Neutrophil (primary cell): ENCODE measurements around the gene MLLT10.

ENCODE experiments used
- H3K27ac ChIP-seq: fragments of 200-600 bp; sonication (generic); 2 replicates; pipeline ENCODE4 v1.5.1; 2016; ENCODE audit warnings: mild to moderate bottlenecking, moderate library complexity
- H3K27me3 ChIP-seq: fragments of 200-600 bp; sonication (generic); 2 replicates; pipeline ENCODE4 v1.6.0; 2016; ENCODE audit warnings: mild to moderate bottlenecking
- H3K36me3 ChIP-seq: fragments of 200-600 bp; sonication (generic); 2 replicates; pipeline ENCODE4 v1.5.1; 2017
- H3K4me1 ChIP-seq, 2 experiments: fragments of 200-600 bp in 1 of 2; sonication (generic) in 1 of 2; 1 replicate in 1 of 2; 2 replicates in 1 of 2; pipeline versions ENCODE4 v1.5.1 to v1.6.1; 2013 to 2016; ENCODE audit warnings: low read depth in 1 of 2, low read length in 1 of 2, mild to moderate bottlenecking in 1 of 2, moderate library complexity in 1 of 2; ENCODE audit not compliant: control insufficient read depth in 1 of 2, insufficient read depth in 1 of 2
- H3K4me3 ChIP-seq, 2 experiments: fragments of 200-600 bp in 1 of 2; sonication (generic) in 1 of 2; 1 replicate in 1 of 2; 2 replicates in 1 of 2; pipeline ENCODE4 v1.5.1; 2013 to 2016; ENCODE audit warnings: low read depth in 1 of 2, low read length in 1 of 2, mild to moderate bottlenecking in 1 of 2, moderate library complexity in 1 of 2
- H3K9me3 ChIP-seq: fragments of 200-600 bp; sonication (generic); 2 replicates; pipeline ENCODE4 v1.5.1; 2016
- TF ChIP-seq, protein P1 (sequence below): fragments of 200-600 bp; sonication (generic); IDR thresholded peaks from 2 replicates; pipeline ENCODE4 v1.5.1; 2016; ENCODE audit warnings: antibody characterized with exemption

The MLLT10 gene

DNA sequence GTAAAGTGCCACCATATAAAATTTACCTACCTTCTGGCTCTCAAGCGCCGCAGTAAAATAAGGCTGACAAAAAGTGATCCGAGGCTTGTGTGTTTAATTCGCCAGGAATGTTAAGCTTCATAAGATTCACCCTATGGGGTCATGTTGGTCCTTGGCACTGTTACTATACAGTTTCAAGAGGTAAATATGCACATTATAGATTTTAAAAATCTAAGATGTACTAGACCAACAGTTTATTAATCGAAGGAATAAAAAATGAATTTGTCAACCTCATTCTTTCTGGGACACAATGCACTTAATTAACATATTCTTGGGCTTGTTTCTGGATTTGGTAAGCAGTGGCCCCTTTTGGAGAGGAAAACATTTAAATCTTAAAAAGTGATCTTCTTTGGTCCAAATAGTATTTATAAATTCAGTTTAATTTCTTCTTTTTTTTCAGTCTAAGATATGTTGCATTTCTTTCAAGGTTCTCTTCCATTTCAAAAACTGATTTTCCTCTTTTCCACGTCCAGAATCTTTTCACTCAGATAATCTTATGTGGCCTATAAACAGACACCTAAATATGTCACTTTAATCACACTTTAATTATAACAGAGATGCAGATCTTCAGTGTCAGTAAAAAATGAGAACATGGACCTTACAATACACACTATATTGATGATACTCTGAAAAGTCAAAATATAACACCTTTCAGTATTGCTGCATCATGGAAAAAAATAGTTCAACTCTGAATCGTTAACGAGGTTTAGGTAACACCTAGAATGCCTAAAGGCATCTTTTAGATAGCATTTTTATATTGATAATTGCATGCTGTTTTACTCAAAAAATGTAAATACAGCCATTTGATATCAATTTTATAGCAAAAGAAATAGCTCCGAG lies 4.8 kb upstream of the MLLT10 start:
- no peaks in the 10 kb centered on the region for H3K9me3 ChIP-seq
- no peak overlapping the region for H3K4me3 ChIP-seq
- peaks cover 36 to 38% of the 10 kb centered on the region in 2 experiments for H3K4me1 ChIP-seq
- no peaks in the 10 kb centered on the region for H3K36me3 ChIP-seq
- H3K27ac ChIP-seq = no peak overlapping the region
- TF ChIP-seq, protein P1, sequence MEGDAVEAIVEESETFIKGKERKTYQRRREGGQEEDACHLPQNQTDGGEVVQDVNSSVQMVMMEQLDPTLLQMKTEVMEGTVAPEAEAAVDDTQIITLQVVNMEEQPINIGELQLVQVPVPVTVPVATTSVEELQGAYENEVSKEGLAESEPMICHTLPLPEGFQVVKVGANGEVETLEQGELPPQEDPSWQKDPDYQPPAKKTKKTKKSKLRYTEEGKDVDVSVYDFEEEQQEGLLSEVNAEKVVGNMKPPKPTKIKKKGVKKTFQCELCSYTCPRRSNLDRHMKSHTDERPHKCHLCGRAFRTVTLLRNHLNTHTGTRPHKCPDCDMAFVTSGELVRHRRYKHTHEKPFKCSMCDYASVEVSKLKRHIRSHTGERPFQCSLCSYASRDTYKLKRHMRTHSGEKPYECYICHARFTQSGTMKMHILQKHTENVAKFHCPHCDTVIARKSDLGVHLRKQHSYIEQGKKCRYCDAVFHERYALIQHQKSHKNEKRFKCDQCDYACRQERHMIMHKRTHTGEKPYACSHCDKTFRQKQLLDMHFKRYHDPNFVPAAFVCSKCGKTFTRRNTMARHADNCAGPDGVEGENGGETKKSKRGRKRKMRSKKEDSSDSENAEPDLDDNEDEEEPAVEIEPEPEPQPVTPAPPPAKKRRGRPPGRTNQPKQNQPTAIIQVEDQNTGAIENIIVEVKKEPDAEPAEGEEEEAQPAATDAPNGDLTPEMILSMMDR = no peak
- H3K27me3 ChIP-seq = peaks cover 3% of the 10 kb centered on the region

DNA sequence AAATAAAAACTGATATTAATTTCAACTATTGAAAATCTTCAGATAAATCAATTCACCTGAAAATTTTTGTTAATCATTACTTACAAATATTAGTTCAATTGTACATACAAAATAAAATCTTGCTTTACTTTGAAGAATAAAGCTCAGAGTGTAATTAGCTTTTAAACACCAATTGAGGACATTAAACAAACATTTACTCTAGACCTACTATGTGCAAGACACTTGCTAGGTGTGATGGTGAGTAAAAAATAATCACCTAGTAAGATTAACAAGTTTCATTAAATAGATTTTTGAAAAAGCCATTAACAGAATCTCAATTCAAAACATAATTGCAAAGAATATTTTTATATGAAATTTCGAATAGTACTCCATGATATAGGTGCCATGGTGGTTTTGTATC lies 3.9 kb upstream of the MLLT10 start:
- TF ChIP-seq, protein P1 = no peak
- Histone ChIP-seq H3K4me3 (no peak overlapping the region), H3K9me3 (no peaks in the 10 kb centered on the region), H3K27me3 (peaks cover 3% of the 10 kb centered on the region), H3K27ac (no peak overlapping the region), H3K4me1 (peaks cover 29 to 30% of the 10 kb centered on the region in 2 experiments), H3K36me3 (no peaks in the 10 kb centered on the region)

DNA sequence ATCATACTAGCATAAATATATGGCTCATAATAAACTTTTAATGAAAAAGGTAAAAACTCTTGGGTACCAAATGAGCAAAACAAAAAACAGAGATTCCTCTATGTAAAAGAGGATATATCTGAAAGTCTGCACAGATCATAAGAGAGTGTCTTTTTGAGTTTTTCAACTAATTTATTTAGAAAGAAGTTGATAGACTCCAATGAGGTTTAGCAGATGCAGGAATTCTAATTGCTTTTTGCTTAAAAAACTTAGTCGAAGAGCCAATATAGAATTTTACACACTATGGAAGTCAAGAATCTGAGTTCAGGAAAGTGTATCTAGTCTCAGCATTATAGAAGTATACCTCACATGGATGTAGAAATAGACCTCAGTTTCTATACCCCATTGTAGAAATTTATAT lies 3.4 kb upstream of the MLLT10 start:
- Histone ChIP-seq H3K27me3 (peaks cover 3% of the 10 kb centered on the region), H3K27ac (no peak overlapping the region), H3K4me1 (peaks cover 29 to 30% of the 10 kb centered on the region in 2 experiments), H3K4me3 (no peak overlapping the region), H3K9me3 (no peaks in the 10 kb centered on the region), H3K36me3 (no peaks in the 10 kb centered on the region)
- TF ChIP-seq, protein P1 = no peak

DNA sequence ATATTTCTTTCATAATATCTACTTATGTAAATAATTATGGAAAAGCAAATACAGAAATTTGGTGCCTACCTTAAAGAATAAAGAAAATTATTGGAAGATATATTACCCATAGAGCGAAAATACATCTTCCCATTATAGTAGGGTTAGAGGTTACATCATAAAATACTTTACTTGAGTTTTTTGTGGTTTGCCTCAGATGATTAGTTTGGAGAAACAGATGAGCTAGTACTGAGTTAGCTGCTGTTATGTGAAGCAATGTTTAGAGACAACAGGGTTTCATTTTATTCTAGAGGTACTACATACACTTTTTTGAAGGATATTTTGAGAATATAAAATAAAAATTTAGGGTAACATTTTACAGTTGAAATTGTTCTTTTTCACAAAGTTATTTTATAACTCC lies 2.9 kb upstream of the MLLT10 start:
- peaks cover 3% of the 10 kb centered on the region for H3K27me3 ChIP-seq
- no peaks in the 10 kb centered on the region for H3K36me3 ChIP-seq
- no peak overlapping the region for H3K27ac ChIP-seq
- H3K4me3 ChIP-seq = no peak overlapping the region
- TF ChIP-seq, protein P1 = no peak
- H3K9me3 ChIP-seq = no peaks in the 10 kb centered on the region
- peaks cover 27 to 29% of the 10 kb centered on the region in 2 experiments for H3K4me1 ChIP-seq

DNA sequence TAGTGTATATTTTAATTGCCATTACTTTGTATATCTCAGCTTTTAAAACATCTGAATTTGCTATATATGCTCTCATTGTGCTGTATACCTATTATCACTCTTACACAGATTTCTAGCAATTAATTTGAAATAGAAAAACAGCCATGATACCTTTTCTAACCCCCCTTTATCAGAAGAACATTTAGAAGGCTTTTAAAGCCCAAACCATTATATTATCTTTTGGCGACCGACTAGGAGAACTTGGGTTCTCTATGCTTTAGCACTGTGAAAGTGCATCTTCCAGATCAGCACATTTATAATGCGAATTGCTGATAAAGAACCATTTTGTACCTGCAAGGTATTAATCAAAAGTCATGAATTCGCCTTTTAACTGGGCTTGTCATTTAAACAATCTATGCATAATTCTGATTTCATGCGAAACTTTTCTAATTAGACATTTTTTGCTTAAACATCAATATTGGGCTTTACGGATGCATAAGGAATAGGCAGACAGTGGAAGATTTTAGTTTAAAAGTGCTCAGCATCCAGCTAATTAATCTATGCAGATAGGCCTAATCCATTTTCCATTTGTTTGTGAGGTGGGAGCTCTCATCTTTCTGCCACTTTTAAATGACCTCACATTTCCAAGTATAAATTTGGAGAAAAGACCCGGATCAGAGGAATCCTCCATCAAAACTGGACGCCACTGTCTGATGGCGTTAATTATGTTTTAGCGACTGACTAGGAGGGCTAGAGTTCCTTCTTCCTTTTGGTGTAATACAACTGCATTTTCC lies 1.2 kb upstream of the MLLT10 start:
- H3K4me3 ChIP-seq = peak overlapping the region; percentile 86 to 94
- TF ChIP-seq, protein P1 = no peak
- no peaks in the 10 kb centered on the region for H3K27me3 ChIP-seq
- H3K27ac ChIP-seq = peak overlapping the region; percentile 94
- peaks cover 5% of the 10 kb centered on the region for H3K36me3 ChIP-seq
- no peaks in the 10 kb centered on the region for H3K9me3 ChIP-seq
- H3K4me1 ChIP-seq = peaks cover 17 to 20% of the 10 kb centered on the region in 2 experiments
